K562 (cell line): ENCODE data around the gene AMZ1. TPM values are rescaled to one million over a fixed set of nuclear protein-coding genes. Genes with fewer than 3 reads are reported as not detected.

Experiments
- CHD2 ChIP-seq: IDR thresholded peaks from 2 replicates; pipeline ENCODE4 v1.6.1; 2011; ENCODE audit warnings: low read depth, low read length
- HCFC1 ChIP-seq: IDR thresholded peaks from 2 replicates; pipeline ENCODE4 v1.6.1; 2012; ENCODE audit warnings: low read depth, low read length, improper control_type of control experiment
- MEF2D ChIP-seq: conservative IDR thresholded peaks from 2 replicates; pipeline ENCODE4 v1.6.1; 2016; ENCODE audit warnings: low read depth, missing genetic modification characterization, missing compliant biosample characterization
- MGA ChIP-seq: fragments of 450-650 bp; IDR thresholded peaks from 2 replicates; pipeline ENCODE4 v1.6.1; 2016; ENCODE audit warnings: mild to moderate bottlenecking, moderate library complexity
- ZNF592 ChIP-seq: fragments of 450-650 bp; IDR thresholded peaks from 2 replicates; pipeline ENCODE4 v1.6.1; 2017; ENCODE audit warnings: antibody characterized with exemption, mild to moderate bottlenecking
- polyA plus RNA-seq, 8 experiments: library from polyadenylated mRNA; depleted of rRNA in 4 of 8; stranded (reverse) in 5 of 8; unstranded in 3 of 8; fragments of >200 nt; fragmentation: Nextera tagmentation in 2 of 8; fragmentation: Illumina TruSeq in 1 of 8; extraction: Ambion mirVana in 2 of 8; extraction: Trizol in 1 of 8; gene quantifications; 2 replicates each; pipeline versions ENCODE4 v1.2.1 to v1.2.3, GENCODE V29; 2011 to 2014; ENCODE audit warnings: inconsistent platforms in 1 of 8, missing spikeins in 1 of 8
- total RNA-seq, 7 experiments: library from RNA; depleted of rRNA in 6 of 7; stranded (reverse); fragments of >200 nt in 6 of 7; fragmentation: Illumina TruSeq in 2 of 7; extraction: Trizol in 2 of 7; gene quantifications; 2 replicates each; pipeline versions ENCODE4 v1.2.1 to v1.2.3, GENCODE V29; 2011 to 2021; ENCODE audit warnings: low replicate concordance in 1 of 7
- TF ChIP-seq, protein P1 (sequence below): fragments of 450-650 bp; IDR thresholded peaks from 2 replicates; pipeline ENCODE4 v1.6.1; 2018; ENCODE audit not compliant: partially characterized antibody

Gene AMZ1
- total and polyA plus RNA-seq, 9 of the 15 experiments (the other 6 are each of a cell fraction or from before 2014, with no cell fraction given): not detected

DNA sequence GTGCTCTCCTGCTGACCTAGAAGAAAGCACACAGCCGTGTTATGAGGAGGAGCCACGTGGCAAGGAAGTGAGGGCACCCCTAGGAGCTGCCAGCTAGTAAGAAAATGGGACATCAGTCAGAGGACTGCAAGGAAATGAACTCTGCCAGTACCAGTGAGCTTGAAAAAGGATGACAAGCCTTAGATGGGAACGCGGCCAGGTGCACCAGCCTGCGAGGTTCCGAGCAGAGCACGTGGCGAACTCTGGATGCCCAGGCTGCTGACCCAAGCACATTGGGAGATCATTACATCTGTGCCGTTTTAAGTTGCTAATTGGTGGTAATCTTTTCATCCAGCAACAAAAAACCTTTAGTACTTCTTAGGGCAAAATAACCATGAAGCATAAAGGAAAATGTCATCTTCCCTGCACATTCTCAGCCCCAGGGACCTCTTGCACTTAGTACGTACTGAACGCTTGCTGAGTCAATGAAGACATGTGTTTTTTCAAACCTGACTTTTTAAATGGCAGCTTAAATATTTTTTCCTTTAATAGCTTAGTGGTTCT, 69.4 kb downstream of the AMZ1 start (continued):
- TF ChIP-seq ZNF592: peak; percentile 41; the same call in 1 of the 2 replicates
- TF ChIP-seq MGA: peak; percentile 51; the same call in 1 of the 2 replicates
- no peak for TF ChIP-seq HCFC1
- TF ChIP-seq, protein P1, sequence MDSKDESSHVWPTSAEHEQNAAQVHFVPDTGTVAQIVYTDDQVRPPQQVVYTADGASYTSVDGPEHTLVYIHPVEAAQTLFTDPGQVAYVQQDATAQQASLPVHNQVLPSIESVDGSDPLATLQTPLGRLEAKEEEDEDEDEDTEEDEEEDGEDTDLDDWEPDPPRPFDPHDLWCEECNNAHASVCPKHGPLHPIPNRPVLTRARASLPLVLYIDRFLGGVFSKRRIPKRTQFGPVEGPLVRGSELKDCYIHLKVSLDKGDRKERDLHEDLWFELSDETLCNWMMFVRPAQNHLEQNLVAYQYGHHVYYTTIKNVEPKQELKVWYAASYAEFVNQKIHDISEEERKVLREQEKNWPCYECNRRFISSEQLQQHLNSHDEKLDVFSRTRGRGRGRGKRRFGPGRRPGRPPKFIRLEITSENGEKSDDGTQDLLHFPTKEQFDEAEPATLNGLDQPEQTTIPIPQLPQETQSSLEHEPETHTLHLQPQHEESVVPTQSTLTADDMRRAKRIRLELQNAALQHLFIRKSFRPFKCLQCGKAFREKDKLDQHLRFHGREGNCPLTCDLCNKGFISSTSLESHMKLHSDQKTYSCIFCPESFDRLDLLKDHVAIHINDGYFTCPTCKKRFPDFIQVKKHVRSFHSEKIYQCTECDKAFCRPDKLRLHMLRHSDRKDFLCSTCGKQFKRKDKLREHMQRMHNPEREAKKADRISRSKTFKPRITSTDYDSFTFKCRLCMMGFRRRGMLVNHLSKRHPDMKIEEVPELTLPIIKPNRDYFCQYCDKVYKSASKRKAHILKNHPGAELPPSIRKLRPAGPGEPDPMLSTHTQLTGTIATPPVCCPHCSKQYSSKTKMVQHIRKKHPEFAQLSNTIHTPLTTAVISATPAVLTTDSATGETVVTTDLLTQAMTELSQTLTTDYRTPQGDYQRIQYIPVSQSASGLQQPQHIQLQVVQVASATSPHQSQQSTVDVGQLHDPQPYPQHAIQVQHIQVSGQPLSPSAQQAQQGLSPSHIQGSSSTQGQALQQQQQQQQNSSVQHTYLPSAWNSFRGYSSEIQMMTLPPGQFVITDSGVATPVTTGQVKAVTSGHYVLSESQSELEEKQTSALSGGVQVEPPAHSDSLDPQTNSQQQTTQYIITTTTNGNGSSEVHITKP: peak; percentile 90
- TF ChIP-seq CHD2: no peak
- TF ChIP-seq MEF2D (tag): peak; percentile 6; the same call in 1 of the 2 replicates
